HG02588 (cell line): ENCODE results near the gene PCDHB13.

Source experiments
- ATAC-seq: cut with Tn5 transposase; IDR thresholded peaks from one replicate; pipeline ENCODE4 v1.9.1; 2021; ENCODE audit warnings: mild to moderate bottlenecking, moderate library complexity; ENCODE audit not compliant: unreplicated experiment

Gene PCDHB13

DNA sequence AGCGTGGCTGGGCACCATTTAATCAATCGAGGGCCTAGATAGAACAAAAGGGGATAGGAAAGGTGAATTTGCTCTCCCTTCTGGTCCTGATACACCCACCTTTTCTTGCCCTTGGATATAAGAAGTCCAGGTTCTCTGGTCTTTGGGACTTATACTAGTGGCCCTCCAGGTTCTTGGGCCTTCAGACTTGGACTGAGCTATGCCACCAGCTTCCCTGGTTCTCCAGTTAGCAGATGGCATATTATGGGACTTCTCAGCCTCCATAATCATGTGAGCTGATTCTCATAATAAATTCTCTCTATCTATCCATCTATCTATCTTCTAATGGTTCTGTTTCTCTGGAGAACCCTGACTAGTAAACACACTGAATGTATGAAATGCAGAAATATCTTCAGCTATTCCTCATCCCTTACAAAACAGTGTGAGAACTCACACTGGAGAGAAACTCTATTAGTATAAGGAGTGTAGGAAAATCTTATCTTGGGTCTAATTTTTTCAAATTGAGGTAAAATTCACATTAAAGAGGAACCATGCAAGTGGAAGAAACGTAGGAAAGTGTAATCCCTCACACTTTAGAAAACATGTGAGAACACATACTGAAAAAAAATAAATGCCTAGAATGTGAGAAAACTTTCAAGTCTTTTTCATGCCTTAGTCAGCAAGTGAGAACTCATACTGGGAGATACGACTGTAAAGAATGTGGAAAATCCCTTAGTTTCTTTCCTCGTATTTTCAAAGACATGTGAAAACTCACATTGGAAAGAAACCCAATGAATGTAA, 46.9 kb downstream of the PCDHB13 start:
- no peak for ATAC-seq

DNA sequence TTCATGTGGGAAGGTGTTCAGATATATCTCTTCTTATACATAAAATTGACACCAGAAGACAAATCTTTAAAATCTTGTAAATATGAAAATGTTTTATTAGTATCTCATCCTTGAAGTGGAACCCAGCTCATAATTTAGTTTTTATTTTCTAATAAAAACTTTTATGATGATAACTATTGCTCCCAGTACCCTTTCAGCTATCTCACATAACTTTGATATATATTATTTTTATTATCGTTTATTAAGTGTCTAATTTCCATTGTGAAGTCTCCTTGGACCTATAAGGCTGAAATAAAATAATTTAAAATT, 47.5 kb downstream of the PCDHB13 start:
- no peak for ATAC-seq
